Adrenal gland (tissue), 5 donors: ENCODE results near the gene NAT9.

Source experiments
- POLR2A ChIP-seq, 2 donors: fragments of 450-650 bp; IDR thresholded peaks; one replicate each; pipeline ENCODE4 v1.6.1; 2017; ENCODE audit warnings: antibody characterized with exemption in 2 of 2, mild to moderate bottlenecking in 2 of 2, moderate library complexity in 1 of 2
- TF ChIP-seq, protein P1 (sequence below), 6 experiments: fragments of 450-650 bp in 4 of 6; fragments of 200-600 bp in 2 of 6; sonication (generic) in 1 of 6; IDR thresholded peaks; 1 replicate in 5 of 6; 2 replicates in 1 of 6; pipeline versions ENCODE4 v1.5.1 to v1.8.0; 2016 to 2021; ENCODE audit warnings: antibody characterized with exemption in 6 of 6, mild to moderate bottlenecking in 2 of 6, moderate library complexity in 1 of 6
- donor health status: DM: no; HTN: no; CAD: no.

DNA sequence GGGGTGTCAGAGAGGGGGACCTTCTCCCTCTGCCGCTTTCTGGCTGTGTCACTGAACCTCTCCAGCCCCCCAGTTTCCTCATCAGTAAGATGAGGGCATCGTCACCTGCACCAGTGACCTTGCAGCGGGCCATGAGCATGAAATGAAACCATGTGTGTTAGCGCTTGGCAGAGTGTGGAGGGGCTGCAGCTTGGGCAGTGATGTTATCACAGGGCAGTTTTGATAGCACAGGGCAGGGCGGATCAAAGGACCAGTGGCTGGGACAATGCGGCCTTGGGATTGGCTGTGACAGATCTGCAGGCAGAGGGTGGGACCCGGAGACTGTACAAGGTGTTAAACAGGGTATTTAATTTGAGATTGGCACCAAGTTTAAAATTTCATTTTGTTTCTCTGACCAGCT, 38.9 kb upstream of the NAT9 start:
- TF ChIP-seq POLR2A (IDR thresholded peaks at IDR 0.05): no peak
- TF ChIP-seq, protein P1, sequence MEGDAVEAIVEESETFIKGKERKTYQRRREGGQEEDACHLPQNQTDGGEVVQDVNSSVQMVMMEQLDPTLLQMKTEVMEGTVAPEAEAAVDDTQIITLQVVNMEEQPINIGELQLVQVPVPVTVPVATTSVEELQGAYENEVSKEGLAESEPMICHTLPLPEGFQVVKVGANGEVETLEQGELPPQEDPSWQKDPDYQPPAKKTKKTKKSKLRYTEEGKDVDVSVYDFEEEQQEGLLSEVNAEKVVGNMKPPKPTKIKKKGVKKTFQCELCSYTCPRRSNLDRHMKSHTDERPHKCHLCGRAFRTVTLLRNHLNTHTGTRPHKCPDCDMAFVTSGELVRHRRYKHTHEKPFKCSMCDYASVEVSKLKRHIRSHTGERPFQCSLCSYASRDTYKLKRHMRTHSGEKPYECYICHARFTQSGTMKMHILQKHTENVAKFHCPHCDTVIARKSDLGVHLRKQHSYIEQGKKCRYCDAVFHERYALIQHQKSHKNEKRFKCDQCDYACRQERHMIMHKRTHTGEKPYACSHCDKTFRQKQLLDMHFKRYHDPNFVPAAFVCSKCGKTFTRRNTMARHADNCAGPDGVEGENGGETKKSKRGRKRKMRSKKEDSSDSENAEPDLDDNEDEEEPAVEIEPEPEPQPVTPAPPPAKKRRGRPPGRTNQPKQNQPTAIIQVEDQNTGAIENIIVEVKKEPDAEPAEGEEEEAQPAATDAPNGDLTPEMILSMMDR (IDR thresholded peaks at IDR 0.05): no peak
